ENCODE results near the gene TCF12.

TCF12 gene

DNA sequence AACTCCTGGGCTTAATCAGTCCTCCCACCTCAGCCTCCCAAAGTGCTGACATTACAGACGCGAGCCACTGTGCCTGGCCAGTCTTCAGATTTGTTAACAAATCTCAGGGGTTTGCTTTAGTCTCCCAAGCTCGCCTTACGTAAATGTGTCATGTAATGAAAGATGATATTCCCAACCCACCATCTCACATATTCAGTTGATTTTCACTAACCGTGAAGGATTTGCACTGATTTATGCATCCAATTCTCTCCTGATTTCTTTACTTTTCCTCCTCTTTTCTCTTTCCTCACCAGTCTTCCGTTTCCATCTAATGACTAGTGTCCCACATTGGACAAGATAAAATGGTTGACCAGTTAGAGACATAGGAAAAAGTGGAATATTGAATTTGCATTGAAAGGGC, 72.6 kb downstream of the TCF12 start:
- TF ChIP-seq EGR1 (IDR thresholded peaks at IDR 0.05) (no peak), TAF1 (IDR thresholded peaks at IDR 0.05; ENCODE audit: low read depth) (no peak), CREB1 (IDR thresholded peaks at IDR 0.05; ENCODE audit: low read depth) (no peak), ZBTB7A (IDR thresholded peaks at IDR 0.05; ENCODE audit: low read depth) (no peak), RAD21 (IDR thresholded peaks at IDR 0.05; ENCODE audit: low read depth) (no peak), CEBPB (IDR thresholded peaks at IDR 0.05) (no peak), EP300 (IDR thresholded peaks at IDR 0.05; ENCODE audit: borderline replicate concordance) (no peak)
- TF ChIP-seq, protein P1, sequence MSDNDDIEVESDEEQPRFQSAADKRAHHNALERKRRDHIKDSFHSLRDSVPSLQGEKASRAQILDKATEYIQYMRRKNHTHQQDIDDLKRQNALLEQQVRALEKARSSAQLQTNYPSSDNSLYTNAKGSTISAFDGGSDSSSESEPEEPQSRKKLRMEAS (IDR thresholded peaks at IDR 0.05): no peak

DNA sequence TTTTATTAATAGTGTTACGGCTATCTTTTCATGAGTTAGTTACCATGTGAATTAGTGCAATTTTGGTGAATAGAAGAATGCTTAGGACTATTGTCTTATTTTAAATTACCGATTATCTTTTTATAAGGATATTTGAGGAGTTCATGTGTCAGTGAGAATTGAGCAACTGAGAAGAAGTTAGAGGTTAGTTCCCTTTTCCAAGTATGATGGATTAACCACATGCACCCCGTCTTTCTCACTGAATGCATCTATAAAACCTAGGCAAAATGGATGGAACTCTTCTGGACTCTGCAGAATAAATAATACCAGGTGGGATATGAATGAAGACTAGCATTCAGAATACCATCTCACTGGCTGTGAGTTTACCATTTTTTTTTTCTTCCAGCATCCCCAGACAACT, 74.3 kb downstream of the TCF12 start:
- TF ChIP-seq NFIC (IDR thresholded peaks at IDR 0.05) (no peak), RAD21 (IDR thresholded peaks at IDR 0.05; ENCODE audit: low read depth) (no peak), EGR1 (IDR thresholded peaks at IDR 0.05) (no peak), YY1 (IDR thresholded peaks at IDR 0.05; ENCODE audit: low read depth) (no peak), ZBTB7A (IDR thresholded peaks at IDR 0.05; ENCODE audit: low read depth) (no peak), TEAD4 (IDR thresholded peaks at IDR 0.05) (no peak)
- TF ChIP-seq, protein P1 (IDR thresholded peaks at IDR 0.05): no peak

DNA sequence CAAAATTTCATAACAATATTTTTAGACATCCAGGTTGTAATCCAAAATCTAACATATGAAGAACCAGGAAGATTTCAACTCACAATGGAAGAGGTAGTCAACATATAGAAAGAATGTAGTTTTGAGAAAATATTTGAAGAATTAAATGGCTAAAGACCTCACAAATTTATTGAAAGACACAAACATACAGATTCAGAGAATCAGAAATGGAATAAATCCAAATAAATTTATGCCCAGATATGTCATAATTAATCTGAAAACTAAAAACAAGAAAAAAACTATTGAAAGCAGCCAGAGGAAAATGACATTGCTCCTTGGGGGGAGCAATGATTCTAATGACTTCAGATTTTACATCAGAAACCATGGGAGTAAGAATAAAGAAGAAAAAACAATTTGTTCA, 75.8 kb downstream of the TCF12 start:
- no peak for TF ChIP-seq CREB1 (IDR thresholded peaks at IDR 0.05; ENCODE audit: low read depth)
- TF ChIP-seq, protein P2, sequence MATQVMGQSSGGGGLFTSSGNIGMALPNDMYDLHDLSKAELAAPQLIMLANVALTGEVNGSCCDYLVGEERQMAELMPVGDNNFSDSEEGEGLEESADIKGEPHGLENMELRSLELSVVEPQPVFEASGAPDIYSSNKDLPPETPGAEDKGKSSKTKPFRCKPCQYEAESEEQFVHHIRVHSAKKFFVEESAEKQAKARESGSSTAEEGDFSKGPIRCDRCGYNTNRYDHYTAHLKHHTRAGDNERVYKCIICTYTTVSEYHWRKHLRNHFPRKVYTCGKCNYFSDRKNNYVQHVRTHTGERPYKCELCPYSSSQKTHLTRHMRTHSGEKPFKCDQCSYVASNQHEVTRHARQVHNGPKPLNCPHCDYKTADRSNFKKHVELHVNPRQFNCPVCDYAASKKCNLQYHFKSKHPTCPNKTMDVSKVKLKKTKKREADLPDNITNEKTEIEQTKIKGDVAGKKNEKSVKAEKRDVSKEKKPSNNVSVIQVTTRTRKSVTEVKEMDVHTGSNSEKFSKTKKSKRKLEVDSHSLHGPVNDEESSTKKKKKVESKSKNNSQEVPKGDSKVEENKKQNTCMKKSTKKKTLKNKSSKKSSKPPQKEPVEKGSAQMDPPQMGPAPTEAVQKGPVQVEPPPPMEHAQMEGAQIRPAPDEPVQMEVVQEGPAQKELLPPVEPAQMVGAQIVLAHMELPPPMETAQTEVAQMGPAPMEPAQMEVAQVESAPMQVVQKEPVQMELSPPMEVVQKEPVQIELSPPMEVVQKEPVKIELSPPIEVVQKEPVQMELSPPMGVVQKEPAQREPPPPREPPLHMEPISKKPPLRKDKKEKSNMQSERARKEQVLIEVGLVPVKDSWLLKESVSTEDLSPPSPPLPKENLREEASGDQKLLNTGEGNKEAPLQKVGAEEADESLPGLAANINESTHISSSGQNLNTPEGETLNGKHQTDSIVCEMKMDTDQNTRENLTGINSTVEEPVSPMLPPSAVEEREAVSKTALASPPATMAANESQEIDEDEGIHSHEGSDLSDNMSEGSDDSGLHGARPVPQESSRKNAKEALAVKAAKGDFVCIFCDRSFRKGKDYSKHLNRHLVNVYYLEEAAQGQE (IDR thresholded peaks at IDR 0.05; ENCODE audit: low read depth): no peak
- no peak for TF ChIP-seq EP300 (IDR thresholded peaks at IDR 0.05; ENCODE audit: borderline replicate concordance)
- no peak for TF ChIP-seq YY1 (IDR thresholded peaks at IDR 0.05; ENCODE audit: low read depth)
- TF ChIP-seq FOXM1 (IDR thresholded peaks at IDR 0.05; ENCODE audit: borderline replicate concordance, low read depth): no peak
- TF ChIP-seq ZBTB7A (IDR thresholded peaks at IDR 0.05; ENCODE audit: low read depth): no peak
- TF ChIP-seq TAF1 (IDR thresholded peaks at IDR 0.05; ENCODE audit: low read depth): no peak
- TF ChIP-seq, protein P1 (IDR thresholded peaks at IDR 0.05): no peak
- no peak for TF ChIP-seq RAD21 (IDR thresholded peaks at IDR 0.05; ENCODE audit: low read depth)
- no peak for TF ChIP-seq NFIC (IDR thresholded peaks at IDR 0.05)
- TF ChIP-seq TCF12 (IDR thresholded peaks at IDR 0.05; ENCODE audit: low read depth): no peak
- TF ChIP-seq, protein P3, sequence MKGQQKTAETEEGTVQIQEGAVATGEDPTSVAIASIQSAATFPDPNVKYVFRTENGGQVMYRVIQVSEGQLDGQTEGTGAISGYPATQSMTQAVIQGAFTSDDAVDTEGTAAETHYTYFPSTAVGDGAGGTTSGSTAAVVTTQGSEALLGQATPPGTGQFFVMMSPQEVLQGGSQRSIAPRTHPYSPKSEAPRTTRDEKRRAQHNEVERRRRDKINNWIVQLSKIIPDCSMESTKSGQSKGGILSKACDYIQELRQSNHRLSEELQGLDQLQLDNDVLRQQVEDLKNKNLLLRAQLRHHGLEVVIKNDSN (IDR thresholded peaks at IDR 0.05): no peak
- TF ChIP-seq TEAD4 (IDR thresholded peaks at IDR 0.05): no peak
- TF ChIP-seq CEBPB (IDR thresholded peaks at IDR 0.05): no peak
- TF ChIP-seq EGR1 (IDR thresholded peaks at IDR 0.05): no peak

DNA sequence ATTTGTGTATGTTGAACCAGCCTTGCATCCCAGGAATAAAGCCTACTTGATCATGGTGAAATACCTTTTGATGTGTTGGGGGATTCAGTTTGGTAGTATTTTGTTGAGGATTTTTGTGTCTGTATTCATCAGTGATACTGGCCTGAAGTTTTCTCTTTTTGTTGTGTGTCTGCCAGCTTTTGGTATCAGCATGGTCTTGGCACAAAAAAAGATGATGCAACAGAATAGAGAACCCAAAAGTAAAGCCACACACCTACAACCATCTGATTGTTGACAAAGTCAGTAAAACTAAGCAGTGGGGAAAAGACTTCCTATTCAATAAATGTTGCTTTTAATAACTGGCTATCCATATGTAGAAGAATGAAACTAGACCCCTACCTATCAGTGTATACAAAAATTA, 77.6 kb downstream of the TCF12 start:
- no peak for TF ChIP-seq TAF1 (IDR thresholded peaks at IDR 0.05; ENCODE audit: low read depth)
- TF ChIP-seq TEAD4 (IDR thresholded peaks at IDR 0.05): no peak
- TF ChIP-seq NFIC (IDR thresholded peaks at IDR 0.05): no peak
- TF ChIP-seq FOXM1 (IDR thresholded peaks at IDR 0.05; ENCODE audit: borderline replicate concordance, low read depth): no peak
- TF ChIP-seq, protein P3 (IDR thresholded peaks at IDR 0.05): no peak
- no peak for TF ChIP-seq RAD21 (IDR thresholded peaks at IDR 0.05; ENCODE audit: low read depth)
- TF ChIP-seq CEBPB (IDR thresholded peaks at IDR 0.05): no peak
- TF ChIP-seq, protein P1 (IDR thresholded peaks at IDR 0.05): no peak
- TF ChIP-seq, protein P2 (IDR thresholded peaks at IDR 0.05; ENCODE audit: low read depth): no peak
- TF ChIP-seq TCF12 (IDR thresholded peaks at IDR 0.05; ENCODE audit: low read depth): no peak
- TF ChIP-seq EGR1 (IDR thresholded peaks at IDR 0.05): no peak
- TF ChIP-seq EP300 (IDR thresholded peaks at IDR 0.05; ENCODE audit: borderline replicate concordance): no peak
- TF ChIP-seq YY1 (IDR thresholded peaks at IDR 0.05; ENCODE audit: low read depth): no peak

DNA sequence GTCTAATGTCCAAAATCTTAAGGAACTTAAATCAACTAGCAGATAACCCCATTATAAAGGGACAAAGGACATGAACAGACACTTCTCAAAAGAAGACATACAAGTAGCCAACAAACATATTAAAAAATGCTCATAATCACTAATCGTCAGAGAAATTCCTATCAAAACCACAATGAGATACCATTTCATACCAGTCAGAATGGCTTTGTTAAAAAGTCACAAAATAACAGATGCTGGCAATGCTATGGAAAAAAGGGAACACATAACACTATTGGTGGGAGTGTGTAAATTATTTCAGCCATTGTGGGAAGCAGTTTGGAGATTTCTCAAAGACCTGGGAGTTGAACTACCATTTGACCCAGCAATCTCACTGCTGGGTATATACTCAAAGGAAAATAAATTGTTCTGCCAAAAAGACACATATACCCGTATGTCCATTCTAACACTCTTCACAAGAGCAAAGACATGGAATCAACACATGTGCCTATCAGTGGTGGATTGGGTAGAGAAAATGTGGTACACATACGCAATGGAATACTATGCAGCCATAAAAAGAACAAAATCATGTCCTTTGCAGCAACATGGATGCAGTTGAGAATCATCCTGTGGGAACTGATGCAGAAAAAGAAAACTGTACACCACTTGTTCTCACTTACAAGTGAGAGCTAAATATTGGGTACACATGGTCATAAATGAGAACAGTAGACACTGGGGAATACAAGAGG, 78.5 kb downstream of the TCF12 start:
- TF ChIP-seq, protein P2 (IDR thresholded peaks at IDR 0.05; ENCODE audit: low read depth): no peak
- TF ChIP-seq EGR1 (IDR thresholded peaks at IDR 0.05) (no peak), CREB1 (IDR thresholded peaks at IDR 0.05; ENCODE audit: low read depth) (no peak), ZBTB7A (IDR thresholded peaks at IDR 0.05; ENCODE audit: low read depth) (no peak), FOXM1 (IDR thresholded peaks at IDR 0.05; ENCODE audit: borderline replicate concordance, low read depth) (no peak), TCF12 (IDR thresholded peaks at IDR 0.05; ENCODE audit: low read depth) (no peak), TAF1 (IDR thresholded peaks at IDR 0.05; ENCODE audit: low read depth) (no peak), NFIC (IDR thresholded peaks at IDR 0.05) (no peak), TEAD4 (IDR thresholded peaks at IDR 0.05) (no peak), CEBPB (IDR thresholded peaks at IDR 0.05) (no peak), EP300 (IDR thresholded peaks at IDR 0.05; ENCODE audit: borderline replicate concordance) (no peak), RAD21 (IDR thresholded peaks at IDR 0.05; ENCODE audit: low read depth) (no peak), YY1 (IDR thresholded peaks at IDR 0.05; ENCODE audit: low read depth) (no peak)
- TF ChIP-seq, protein P1 (IDR thresholded peaks at IDR 0.05): no peak
- TF ChIP-seq, protein P3 (IDR thresholded peaks at IDR 0.05): no peak
